IMR-90 (cell line): ENCODE measurements around the gene SH3RF3. TPM values are rescaled to one million over a fixed set of nuclear protein-coding genes. Genes with fewer than 3 reads are reported as not detected.
A peak's percentile ranks its signal among the peaks of the same experiment; 100 is the strongest.

Experiments
- ATAC-seq: fragments of 200-7000 bp; cut with Tn5 transposase; 2 replicates; pipeline ENCODE4 v1.9.1; 2020; ENCODE audit warnings: low read depth, mild to moderate bottlenecking, moderate library complexity
- BruUV-seq: library from RNA; stranded (reverse); fragments of 400-500 nt; replicated peaks from 2 replicates; lab custom pipeline; 2021; lab: Mats Ljungman, UMichigan
- CTCF ChIA-PET: fragments of 300-600 bp; formaldehyde crosslinking; extraction: SDS; loops from one replicate; lab custom pipeline; 2021; ENCODE audit warnings: antibody characterized with exemption; lab: Yijun Ruan, JAX
- POLR2A ChIA-PET: fragments of 300-600 bp; sonication (Branson Sonifier 250); formaldehyde crosslinking; loops from one replicate; lab custom pipeline; 2022; ENCODE audit warnings: antibody characterized with exemption; ENCODE audit not compliant: unreplicated experiment; lab: Charles Lee
- DNase-seq: peaks from one replicate; pipeline ENCODE4 v3.0.0; 2013
- H2AFZ ChIP-seq: replicated peaks from 2 replicates; pipeline ENCODE3; 2013; ENCODE audit warnings: low read length, mild to moderate bottlenecking; ENCODE audit not compliant: poor library complexity
- H2AK5ac ChIP-seq: 2 replicates; pipeline ENCODE4 v1.6.1; 2013; ENCODE audit warnings: low read depth, low read length, inconsistent platforms
- H2AK9ac ChIP-seq: replicated peaks from 2 replicates; pipeline ENCODE3; 2013; ENCODE audit warnings: mild to moderate bottlenecking, low read depth, low read length, moderate library complexity; ENCODE audit not compliant: poor library complexity
- H2BK120ac ChIP-seq: 2 replicates; pipeline ENCODE4 v1.6.1; 2013; ENCODE audit warnings: low read depth, low read length, inconsistent platforms
- H2BK15ac ChIP-seq: 3 replicates; pipeline ENCODE4 v1.6.1; 2013; ENCODE audit warnings: low read depth, low read length, inconsistent platforms
- H2BK20ac ChIP-seq: 2 replicates; pipeline ENCODE4 v1.6.1; 2013; ENCODE audit warnings: low read depth, mild to moderate bottlenecking, inconsistent platforms, low read length, moderate library complexity
- H2BK5ac ChIP-seq: 2 replicates; pipeline ENCODE4 v1.6.1; 2013; ENCODE audit warnings: mild to moderate bottlenecking, low read depth, low read length, inconsistent platforms; ENCODE audit not compliant: poor library complexity, severe bottlenecking
- H3K14ac ChIP-seq: replicated peaks from 2 replicates; pipeline ENCODE4 v1.6.1; 2013; ENCODE audit warnings: low read depth, low read length, inconsistent platforms
- H3K18ac ChIP-seq: 2 replicates; pipeline ENCODE4 v1.6.1; 2013; ENCODE audit warnings: low read depth, low read length, control low read depth
- H3K23ac ChIP-seq: 2 replicates; pipeline ENCODE4 v1.6.1; 2013; ENCODE audit warnings: low read depth, low read length, inconsistent platforms
- H3K27ac ChIP-seq: 2 replicates; pipeline ENCODE4 v1.5.1; 2013; ENCODE audit warnings: mild to moderate bottlenecking, control low read depth, low read length; ENCODE audit not compliant: insufficient read depth
- H3K27me3 ChIP-seq: 2 replicates; pipeline ENCODE4 v1.6.1; 2013; ENCODE audit warnings: low read length; ENCODE audit not compliant: control insufficient read depth, insufficient read depth
- H3K36me3 ChIP-seq: 2 replicates; pipeline ENCODE4 v1.6.1; 2013; ENCODE audit warnings: low read length, mixed read lengths; ENCODE audit not compliant: control insufficient read depth, insufficient read depth
- H3K4ac ChIP-seq: 2 replicates; pipeline ENCODE4 v1.6.1; 2013; ENCODE audit warnings: low read depth, low read length, inconsistent platforms
- H3K4me1 ChIP-seq: 2 replicates; pipeline ENCODE4 v1.6.1; 2013; ENCODE audit warnings: low read length, mixed read lengths; ENCODE audit not compliant: control insufficient read depth, insufficient read depth
- H3K4me2 ChIP-seq: 2 replicates; pipeline ENCODE4 v1.6.1; 2013; ENCODE audit warnings: low read depth, mild to moderate bottlenecking, control low read depth, low read length, moderate library complexity
- H3K4me3 ChIP-seq: 2 replicates; pipeline ENCODE4 v1.5.1; 2013; ENCODE audit warnings: low read depth, mild to moderate bottlenecking, control low read depth, low read length, moderate library complexity; ENCODE audit not compliant: insufficient read depth
- H3K56ac ChIP-seq: 2 replicates; pipeline ENCODE4 v1.6.1; 2013; ENCODE audit warnings: low read length, inconsistent platforms; ENCODE audit not compliant: insufficient read depth; ENCODE audit errors: extremely low read depth
- H3K79me1 ChIP-seq, 2 experiments: 2 replicates each; pipeline ENCODE4 v1.6.1; 2013; ENCODE audit warnings: low read length in 2 of 2, inconsistent platforms in 1 of 2, low read depth in 1 of 2
- H3K9ac ChIP-seq: 2 replicates; pipeline ENCODE4 v1.6.1; 2013; ENCODE audit warnings: low read depth, low read length, control low read depth
- H3K9me1 ChIP-seq: 2 replicates; pipeline ENCODE4 v1.6.1; 2013; ENCODE audit warnings: low read length, inconsistent platforms; ENCODE audit not compliant: insufficient read depth
- H3K9me3 ChIP-seq: 2 replicates; pipeline ENCODE4 v1.6.1; 2013; ENCODE audit warnings: low read length; ENCODE audit not compliant: control insufficient read depth, insufficient read depth
- H4K20me1 ChIP-seq: 2 replicates; pipeline ENCODE4 v1.6.1; 2013; ENCODE audit warnings: low read length, inconsistent platforms; ENCODE audit not compliant: insufficient read depth
- H4K5ac ChIP-seq: 2 replicates; pipeline ENCODE4 v1.6.1; 2013; ENCODE audit warnings: mild to moderate bottlenecking, low read depth, low read length, control low read depth
- H4K8ac ChIP-seq, 2 experiments: 2 replicates each; pipeline ENCODE4 v1.6.1; 2013; ENCODE audit warnings: low read depth in 2 of 2, low read length in 2 of 2, control low read depth in 1 of 2, inconsistent platforms in 1 of 2
- H4K91ac ChIP-seq: 2 replicates; pipeline ENCODE4 v1.6.1; 2013; ENCODE audit warnings: low read depth, low read length, inconsistent platforms; ENCODE audit not compliant: insufficient read depth
- CEBPB ChIP-seq: IDR thresholded peaks from 2 replicates; pipeline ENCODE4 v1.6.1; 2012; ENCODE audit warnings: low read depth, low read length, improper control_type of control experiment
- MAFK ChIP-seq: IDR thresholded peaks from 2 replicates; pipeline ENCODE4 v1.6.1; 2012; ENCODE audit warnings: low read depth, low read length, improper control_type of control experiment
- MAZ ChIP-seq: IDR thresholded peaks from 2 replicates; pipeline ENCODE4 v1.6.1; 2012; ENCODE audit warnings: low read depth, mild to moderate bottlenecking, low read length, improper control_type of control experiment, moderate library complexity, borderline replicate concordance
- NFE2L2 ChIP-seq: fragments of 150-350 bp; IDR thresholded peaks from 2 replicates; pipeline ENCODE4 v1.6.1; 2016; ENCODE audit warnings: low read depth, mild to moderate bottlenecking, low read length
- RAD21 ChIP-seq: IDR thresholded peaks from 2 replicates; pipeline ENCODE4 v1.6.1; 2012; ENCODE audit warnings: low read length, improper control_type of control experiment
- RCOR1 ChIP-seq: IDR thresholded peaks from 2 replicates; pipeline ENCODE4 v1.6.1; 2012; ENCODE audit warnings: mild to moderate bottlenecking, low read length, improper control_type of control experiment; ENCODE audit not compliant: insufficient replicate concordance
- WGBS, 2 experiments: methylation state at CpG; one replicate each; pipeline versions ENCODE4 v1.1.5 to v1.1.7; 2013; ENCODE audit warnings: missing lambda C conversion rate in 2 of 2; ENCODE audit not compliant: insufficient read length in 1 of 2; ENCODE audit errors: extremely low coverage in 2 of 2; 5-methylcytosine and 5-hydroxymethylcytosine counted together
- dilution Hi-C: fragments of 300-500 bp; cut with HindIII; formaldehyde crosslinking; loops from one replicate; pipeline ENCODE4 v1.14.3; 2018; ENCODE audit warnings: low sequenced_read_pairs; ENCODE audit not compliant: unreplicated experiment
- in situ Hi-C: fragments of 300-500 bp; cut with MboI; formaldehyde crosslinking; loops from 3 replicates; pipeline ENCODE4 v1.14.3; 2019; ENCODE audit warnings: low sequenced_read_pairs, inconsistent platforms, mixed read lengths
- intact Hi-C: fragments of 100-400 bp; cut with micrococcal nuclease; formaldehyde crosslinking; loops from 2 replicates; pipeline ENCODE4 v1.10.0; 2022
- polyA plus RNA-seq, 3 experiments: library from polyadenylated mRNA; depleted of rRNA; stranded (reverse); fragments of >200 nt; gene quantifications; 2 replicates each; pipeline ENCODE4 v1.2.3, GENCODE V29; 2012; ENCODE audit warnings: low replicate concordance in 1 of 3
- total RNA-seq: library from RNA; depleted of rRNA; stranded (reverse); fragments of >200 nt; gene quantifications from 2 replicates; pipeline ENCODE4 v1.2.3, GENCODE V29; 2012
- TF ChIP-seq, protein P1 (sequence below): fragments of 150-350 bp; IDR thresholded peaks from 2 replicates; pipeline ENCODE4 v1.6.1; 2016; ENCODE audit warnings: low read depth, mild to moderate bottlenecking, low read length, moderate library complexity, borderline replicate concordance

Gene SH3RF3
- total and polyA plus RNA-seq, 2 of the 4 experiments (the other 2 are of a cell fraction), result 3.4 to 5.3 TPM

DNA sequence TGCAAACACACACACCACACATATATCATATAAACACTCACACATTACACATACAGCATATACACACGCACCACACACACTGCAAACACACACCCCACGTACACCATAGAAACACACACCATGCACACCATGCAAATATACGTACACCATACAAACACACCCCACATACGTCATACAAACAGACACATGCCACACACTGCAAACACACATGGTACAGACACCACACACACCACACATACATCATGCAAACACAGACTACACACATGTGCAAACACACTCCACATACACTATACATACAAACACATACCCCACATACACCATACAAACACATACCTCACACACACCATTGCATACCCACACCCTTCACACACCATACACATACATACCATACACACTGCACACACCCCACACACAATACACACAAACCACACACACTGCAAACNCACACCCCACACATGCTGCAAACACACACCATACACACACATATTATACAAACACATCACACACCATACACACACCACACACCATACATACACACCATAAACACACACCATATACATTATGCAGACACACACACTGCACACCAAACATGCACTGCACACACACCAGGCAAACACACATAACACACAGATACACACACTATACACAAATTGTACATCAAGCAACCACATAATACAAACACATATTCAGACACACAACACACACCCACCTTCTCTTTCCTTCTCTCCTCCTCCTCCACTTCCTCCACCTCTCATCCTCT lies 364.4 kb downstream of the SH3RF3 start:
- peaks cover 27% of the 10 kb centered on the region for H3K36me3 ChIP-seq
- H3K56ac ChIP-seq, result no peak overlapping the region
- CTCF ChIA-PET, result no interaction called here
- H2AK5ac ChIP-seq, result peak overlapping the region; percentile 50; the same call in 1 of the 2 replicates
- H3K4me1 ChIP-seq, result peaks cover 17% of the 10 kb centered on the region
- H4K20me1 ChIP-seq, result peaks cover 9% of the 10 kb centered on the region; the same call in 1 of the 2 replicates
- no peak overlapping the region for H4K91ac ChIP-seq
- intact Hi-C loops, result no loop called here
- H2BK15ac ChIP-seq, result 0 out of 3 replicates have a peak overlapping the region, but pooled peaks have one; percentile 39
- peak overlapping the region; percentile 77 for H2BK5ac ChIP-seq
- H3K4ac ChIP-seq, result no peak overlapping the region
- H2AFZ ChIP-seq, result peak overlapping the region; percentile 23
- H3K23ac ChIP-seq, result no peak overlapping the region
- H2BK120ac ChIP-seq, result no peak overlapping the region
- no TSS peak for BruUV-seq
- H3K9me3 ChIP-seq, result no peaks in the 10 kb centered on the region
- TF ChIP-seq CEBPB (no peak), MAZ (no peak), NFE2L2 (no peak), RAD21 (no peak), RCOR1 (no peak), MAFK (no peak)
- TF ChIP-seq, protein P1, sequence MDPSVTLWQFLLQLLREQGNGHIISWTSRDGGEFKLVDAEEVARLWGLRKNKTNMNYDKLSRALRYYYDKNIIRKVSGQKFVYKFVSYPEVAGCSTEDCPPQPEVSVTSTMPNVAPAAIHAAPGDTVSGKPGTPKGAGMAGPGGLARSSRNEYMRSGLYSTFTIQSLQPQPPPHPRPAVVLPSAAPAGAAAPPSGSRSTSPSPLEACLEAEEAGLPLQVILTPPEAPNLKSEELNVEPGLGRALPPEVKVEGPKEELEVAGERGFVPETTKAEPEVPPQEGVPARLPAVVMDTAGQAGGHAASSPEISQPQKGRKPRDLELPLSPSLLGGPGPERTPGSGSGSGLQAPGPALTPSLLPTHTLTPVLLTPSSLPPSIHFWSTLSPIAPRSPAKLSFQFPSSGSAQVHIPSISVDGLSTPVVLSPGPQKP, result no peak
- peak overlapping the region; percentile 50; the same call in 1 of the 2 replicates for H2BK20ac ChIP-seq
- no peak overlapping the region for H3K9ac ChIP-seq
- 100% methylated on average over 2 of the region's 4 CpGs; no CpG with 5 or more reads in 1 of the 2 experiments for WGBS, 2 experiments
- POLR2A ChIA-PET, result no interaction called here
- ATAC-seq (no peak), DNase-seq (no peak)
- H3K79me1 ChIP-seq, result peaks cover 6 to 41% of the 10 kb centered on the region in 2 experiments; a peak in 2 of 4 replicates
- no peak overlapping the region for H3K4me2 ChIP-seq
- H3K9me1 ChIP-seq, result peaks cover 30% of the 10 kb centered on the region
- no peaks in the 10 kb centered on the region for H3K27me3 ChIP-seq
- no peak overlapping the region for H3K18ac ChIP-seq
- no peak overlapping the region for H4K8ac ChIP-seq
- H3K4me3 ChIP-seq, result no peak overlapping the region
- in situ Hi-C loops, result no loop called here
- no peak overlapping the region for H3K14ac ChIP-seq
- no peak overlapping the region for H2AK9ac ChIP-seq
- no peak overlapping the region for H4K5ac ChIP-seq
- no peak overlapping the region for H3K27ac ChIP-seq
- dilution Hi-C loops, result no loop called here
